WERI-Rb-1 (cell line): ENCODE data around the gene IRS2.
"Not testable (repeated sequence)": the region's sequence is repeated elsewhere in the genome, so short reads cannot be mapped to it uniquely, and the experiment has no call there.

Experiments
- DNase-seq: peaks from one replicate; pipeline ENCODE4 v3.0.0-alpha.2; 2020
- H3K27ac ChIP-seq: fragments of 250-450 bp; sonication (Bioruptor Pico); 2 replicates; pipeline ENCODE4 v1.5.1; 2020; ENCODE audit warnings: mild to moderate bottlenecking, moderate library complexity
- H3K27me3 ChIP-seq: fragments of 250-450 bp; sonication (Bioruptor Pico); 2 replicates; pipeline ENCODE4 v1.5.1; 2021; ENCODE audit warnings: mild to moderate bottlenecking, low read depth, moderate library complexity; ENCODE audit not compliant: insufficient read depth, severe bottlenecking
- H3K36me3 ChIP-seq: fragments of 250-450 bp; sonication (Bioruptor Pico); 2 replicates; pipeline ENCODE4 v1.5.1; 2020; ENCODE audit warnings: mild to moderate bottlenecking, moderate library complexity
- H3K4me3 ChIP-seq: 2 replicates; pipeline ENCODE4 v1.5.1; 2011; ENCODE audit warnings: low read depth, mild to moderate bottlenecking, control low read depth, low read length
- H3K9me3 ChIP-seq: fragments of 250-450 bp; sonication (Bioruptor Pico); 2 replicates; pipeline ENCODE4 v1.5.1; 2021; ENCODE audit warnings: mild to moderate bottlenecking, moderate library complexity; ENCODE audit not compliant: severe bottlenecking
- CTCF ChIP-seq: IDR thresholded peaks from 2 replicates; pipeline ENCODE4 v1.5.1; 2011; ENCODE audit warnings: low read depth, mild to moderate bottlenecking, control low read depth, inconsistent platforms, low read length

IRS2 gene

GRCh38 chr13:109786457-109787134, at the start of gene IRS2:
TSS of gene IRS2 (minus strand) at chr13:109786583. CDS start at chr13:109786053, 530 bp downstream.
- DNase-seq, result peak; percentile 99
- no peaks in the 10 kb centered on the region for H3K9me3 ChIP-seq
- H3K4me3 ChIP-seq, result peak within 1 kb of the TSS; percentile 99
- H3K27ac ChIP-seq, result peak within 1 kb of the TSS; percentile 95
- H3K36me3 ChIP-seq, result peaks cover 32% of the 10 kb centered on the region
- no peaks in the 10 kb centered on the region for H3K27me3 ChIP-seq
- TF ChIP-seq CTCF, result no peak

GRCh38 chr13:109834973-109835720, 48.8 kb upstream of the IRS2 start:
- no peak for DNase-seq
- Histone ChIP-seq H3K27me3 (no peaks in the 10 kb centered on the region), H3K27ac (no peak overlapping the region), H3K36me3 (no peaks in the 10 kb centered on the region), H3K4me3 (no peak overlapping the region), H3K9me3 (no peaks in the 10 kb centered on the region)
- TF ChIP-seq CTCF, result no peak

- no peaks in the 10 kb centered on the region for H3K27me3 ChIP-seq
- H3K36me3 ChIP-seq, result no peaks in the 10 kb centered on the region
- no peak for DNase-seq
- H3K27ac ChIP-seq, result no peak overlapping the region
- H3K9me3 ChIP-seq, result no peaks in the 10 kb centered on the region
- TF ChIP-seq CTCF, result no peak
- no peak overlapping the region for H3K4me3 ChIP-seq
Observed at GRCh38 chr13:109833940-109834339, 47.6 kb upstream of the IRS2 start.

GRCh38 chr13:109833071-109833470, 46.7 kb upstream of the IRS2 start:
- no peaks in the 10 kb centered on the region for H3K36me3 ChIP-seq
- no peak overlapping the region for H3K4me3 ChIP-seq
- no peak for TF ChIP-seq CTCF
- DNase-seq, result no peak
- no peaks in the 10 kb centered on the region for H3K27me3 ChIP-seq
- no peak overlapping the region for H3K27ac ChIP-seq
- H3K9me3 ChIP-seq, result no peaks in the 10 kb centered on the region

GRCh38 chr13:109828591-109829316, 42.4 kb upstream of the IRS2 start:
- not testable (repeated sequence) for DNase-seq

GRCh38 chr13:109823201-109823600, 36.8 kb upstream of the IRS2 start:
- H3K36me3 ChIP-seq, H3K27ac ChIP-seq, H3K9me3 ChIP-seq: not testable (repeated sequence)

More at GRCh38 chr13:109828591-109829316, 42.4 kb upstream of the IRS2 start:
- H3K27ac ChIP-seq, H3K36me3 ChIP-seq, H3K27me3 ChIP-seq, H3K4me3 ChIP-seq, H3K9me3 ChIP-seq: not testable (repeated sequence)

More at GRCh38 chr13:109823201-109823600, 36.8 kb upstream of the IRS2 start:
- H3K4me3 ChIP-seq, DNase-seq, H3K27me3 ChIP-seq: not testable (repeated sequence)
